GM12878 (cell line): ENCODE data around the gene NFYA. TPM values are rescaled to one million over a fixed set of nuclear protein-coding genes. Genes with fewer than 3 reads are reported as not detected.

Source experiments
- ATAC-seq: fragments of 200-7000 bp; cut with Tn5 transposase; 3 replicates; pipeline ENCODE4 v1.9.1; 2020; ENCODE audit warnings: mild to moderate bottlenecking, moderate library complexity
- BruUV-seq: library from RNA; stranded (reverse); fragments of 400-500 nt; replicated peaks from 2 replicates; lab custom pipeline; 2021; lab: Mats Ljungman, UMichigan
- CTCF ChIA-PET: fragments of 300-600 bp; sonication (Branson Sonifier 250); formaldehyde crosslinking; extraction: SDS; loops from one replicate; lab custom pipeline; 2021; ENCODE audit warnings: inconsistent platforms; lab: Yijun Ruan, JAX
- POLR2A ChIA-PET: fragments of 350-600 bp; formaldehyde crosslinking; extraction: SDS; loops from one replicate; lab custom pipeline; 2021; ENCODE audit warnings: inconsistent platforms; lab: Charles Lee
- RAD21 ChIA-PET: fragments of 300-600 bp; sonication (Branson Sonifier 250); formaldehyde crosslinking; loops from one replicate; lab custom pipeline; 2023; ENCODE audit warnings: antibody characterized with exemption; ENCODE audit not compliant: unreplicated experiment; lab: Charles Lee
- SMC1A ChIA-PET: fragments of 300-600 bp; sonication (Branson Sonifier 250); formaldehyde crosslinking; loops from one replicate; lab custom pipeline; 2023; ENCODE audit not compliant: unreplicated experiment, uncharacterized antibody; lab: Charles Lee
- DNase-seq: peaks from one replicate; pipeline ENCODE4 v3.0.0-alpha.2; 2011; ENCODE audit warnings: low read depth, low spot score
- FAIRE-seq: peaks from 3 replicates; lab custom pipeline; 2011; peaks lifted over from hg19 to GRCh38; lab: Jason Lieb, UNC
- H2AFZ ChIP-seq: 2 replicates; pipeline ENCODE4 v1.6.0; 2011; ENCODE audit warnings: low read depth, low read length, control low read depth; ENCODE audit not compliant: control insufficient read depth
- H3K27ac ChIP-seq: 2 replicates; pipeline ENCODE4 v1.5.1; 2011; ENCODE audit warnings: control low read depth; ENCODE audit not compliant: control insufficient read depth, insufficient read depth
- H3K27me3 ChIP-seq, 2 experiments: replicated peaks in 1 of 2; 2 replicates each; pipeline versions ENCODE4 v1.6.0 to v1.6.1; 2011; ENCODE audit warnings: low read length in 1 of 2; ENCODE audit not compliant: control insufficient read depth in 2 of 2, insufficient read depth in 2 of 2
- H3K36me3 ChIP-seq, 2 experiments: 2 replicates each; pipeline ENCODE4 v1.5.1; 2011; ENCODE audit warnings: low read length in 1 of 2; ENCODE audit not compliant: control insufficient read depth in 2 of 2, insufficient read depth in 2 of 2
- H3K4me1 ChIP-seq: 2 replicates; pipeline ENCODE4 v1.6.1; 2011; ENCODE audit warnings: mild to moderate bottlenecking, low read length, moderate library complexity, mixed read lengths; ENCODE audit not compliant: control insufficient read depth, insufficient read depth
- H3K4me2 ChIP-seq: 2 replicates; pipeline ENCODE4 v1.6.0; 2011; ENCODE audit warnings: control low read depth; ENCODE audit not compliant: control insufficient read depth, insufficient read depth
- H3K4me3 ChIP-seq: fragments of 200-600 bp; sonication (generic); 2 replicates; pipeline ENCODE4 v1.5.1; 2016
- H3K79me2 ChIP-seq: 2 replicates; pipeline ENCODE4 v1.6.0; 2011; ENCODE audit warnings: low read length; ENCODE audit not compliant: control insufficient read depth, insufficient read depth
- H3K9ac ChIP-seq: 2 replicates; pipeline ENCODE4 v1.8.0; 2011; ENCODE audit warnings: low read length, control low read depth, mixed read lengths; ENCODE audit not compliant: control insufficient read depth, insufficient read depth
- H3K9me3 ChIP-seq: replicated peaks from 3 replicates; pipeline ENCODE4 v1.5.1; 2011; ENCODE audit warnings: mild to moderate bottlenecking, low read length; ENCODE audit not compliant: control insufficient read depth, insufficient read depth
- H4K20me1 ChIP-seq: 2 replicates; pipeline ENCODE4 v1.6.0; 2011; ENCODE audit not compliant: control insufficient read depth, insufficient read depth
- BCL11A ChIP-seq: IDR thresholded peaks from 2 replicates; pipeline ENCODE4 v1.6.1; 2011; ENCODE audit warnings: low read depth, low read length
- CREB1 ChIP-seq: IDR thresholded peaks from 2 replicates; pipeline ENCODE4 v1.6.1; 2012; ENCODE audit warnings: low read depth, mild to moderate bottlenecking, inconsistent platforms
- MXI1 ChIP-seq: fragments of 150-350 bp; IDR thresholded peaks from 2 replicates; pipeline ENCODE4 v1.6.1; 2011; ENCODE audit warnings: low read depth, mild to moderate bottlenecking, inconsistent platforms, low read length, improper control_type of control experiment
- NFYA ChIP-seq: IDR thresholded peaks from 2 replicates; pipeline ENCODE4 v1.6.1; 2011; ENCODE audit warnings: low read depth, mild to moderate bottlenecking, low read length, improper control_type of control experiment, borderline replicate concordance
- NRF1 ChIP-seq: conservative IDR thresholded peaks from 2 replicates; pipeline ENCODE4 v1.6.1; 2011; ENCODE audit warnings: mild to moderate bottlenecking, low read depth, low read length, improper control_type of control experiment
- PAX5 ChIP-seq: IDR thresholded peaks from 2 replicates; pipeline ENCODE4 v1.6.1; 2011; ENCODE audit warnings: low read depth, low read length, borderline replicate concordance
- RAD51 ChIP-seq: fragments of 450-650 bp; IDR thresholded peaks from 2 replicates; pipeline ENCODE4 v1.6.1; 2016; ENCODE audit warnings: moderate library complexity, mild to moderate bottlenecking, inconsistent platforms
- RUNX3 ChIP-seq: IDR thresholded peaks from 2 replicates; pipeline ENCODE4 v1.6.1; 2012; ENCODE audit warnings: low read length, inconsistent platforms
- TBL1XR1 ChIP-seq: IDR thresholded peaks from 2 replicates; pipeline ENCODE4 v1.6.1; 2012; ENCODE audit warnings: low read depth, low read length, improper control_type of control experiment
- ZNF274 ChIP-seq: IDR thresholded peaks from one replicate; pipeline ENCODE4 v1.8.0; 2011; ENCODE audit not compliant: insufficient read length, insufficient read depth
- ZZZ3 ChIP-seq: IDR thresholded peaks from 2 replicates; pipeline ENCODE4 v1.6.1; 2011; ENCODE audit warnings: low read depth; ENCODE audit not compliant: control insufficient read depth, insufficient read length
- WGBS: methylation state at CpG from one replicate; pipeline ENCODE4 v1.1.6; 2016; ENCODE audit warnings: low lambda C conversion rate; ENCODE audit not compliant: insufficient replicate concordance, insufficient coverage; ENCODE audit errors: missing lambda C conversion rate; 5-methylcytosine and 5-hydroxymethylcytosine counted together
- in situ Hi-C: fragments of 300-500 bp; cut with MboI; formaldehyde crosslinking; loops from 9 replicates; pipeline ENCODE4 v1.14.3; 2018; ENCODE audit warnings: mixed read lengths
- intact Hi-C: fragments of 100-400 bp; cut with micrococcal nuclease; formaldehyde crosslinking; loops from one replicate; pipeline ENCODE4 v1.14.2; 2022; ENCODE audit not compliant: unreplicated experiment
- polyA plus RNA-seq, 11 experiments: library from polyadenylated mRNA; depleted of rRNA in 4 of 11; unstranded in 6 of 11; stranded (reverse) in 5 of 11; fragments of >200 nt; fragmentation: Nextera tagmentation in 4 of 11; fragmentation: Illumina TruSeq in 1 of 11; extraction: Ambion mirVana in 4 of 11; extraction: Trizol in 1 of 11; gene quantifications; 1 replicate in 1 of 11; 2 replicates in 10 of 11; pipeline versions ENCODE4 v1.2.1 to v1.2.3, GENCODE V29; 2011 to 2016; ENCODE audit warnings: inconsistent platforms in 2 of 11, missing spikeins in 2 of 11, low read depth in 1 of 11
- total RNA-seq, 4 experiments: library from RNA; depleted of rRNA in 3 of 4; stranded (reverse); fragments of >200 nt in 3 of 4; fragmentation: Illumina TruSeq in 1 of 4; extraction: Trizol in 1 of 4; gene quantifications; 2 replicates each; pipeline versions ENCODE4 v1.2.1 to v1.2.3, GENCODE V29; 2013 to 2021
- TF ChIP-seq, protein P1 (sequence below): fragments of 450-650 bp; IDR thresholded peaks from 2 replicates; pipeline ENCODE4 v1.6.1; 2016; ENCODE audit warnings: mild to moderate bottlenecking
- TF ChIP-seq, protein P2 (sequence below): fragments of 450-650 bp; IDR thresholded peaks from 2 replicates; pipeline ENCODE4 v1.6.1; 2018; ENCODE audit warnings: mild to moderate bottlenecking, low read depth, moderate library complexity; ENCODE audit not compliant: partially characterized antibody

The NFYA gene
- total and polyA plus RNA-seq, 10 of the 15 experiments (the other 5 are each of a cell fraction or from before 2014, with no cell fraction given): 6.4 to 36.5 (median 19.1) TPM

DNA sequence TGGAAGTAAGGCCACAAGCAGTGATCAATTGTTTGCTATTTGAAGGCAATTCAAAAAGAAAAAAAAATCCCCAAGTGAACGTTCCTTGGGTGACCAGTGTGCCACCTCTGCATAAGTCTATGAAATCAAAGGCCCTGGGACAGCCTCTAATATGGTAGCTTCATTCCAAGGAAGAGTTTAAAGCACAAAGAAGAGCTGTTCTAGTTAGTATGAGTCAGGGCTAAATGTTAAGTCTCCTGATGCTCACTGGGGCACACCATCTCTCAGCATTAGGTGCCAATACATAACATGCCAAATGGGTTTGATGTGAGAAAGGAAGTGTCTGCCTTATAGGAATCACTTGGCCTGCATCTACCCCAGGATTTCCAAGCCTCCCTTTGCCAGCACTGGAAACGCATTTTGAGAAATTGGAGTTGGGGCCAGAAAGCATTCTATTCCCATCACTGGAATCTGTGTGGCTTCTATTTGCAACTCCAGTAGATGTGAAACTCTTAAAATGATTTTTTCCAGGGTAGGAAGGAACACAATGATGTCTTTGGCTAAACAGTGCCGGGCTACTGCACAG lies 46.7 kb upstream of the NFYA start:
- TF ChIP-seq NFYA (no peak), CREB1 (no peak), NRF1 (no peak), MXI1 (no peak), ZNF274 (no peak), RUNX3 (no peak), TBL1XR1 (no peak), RAD51 (no peak), BCL11A (no peak), PAX5 (no peak), ZZZ3 (no peak)
- TF ChIP-seq, protein P1, sequence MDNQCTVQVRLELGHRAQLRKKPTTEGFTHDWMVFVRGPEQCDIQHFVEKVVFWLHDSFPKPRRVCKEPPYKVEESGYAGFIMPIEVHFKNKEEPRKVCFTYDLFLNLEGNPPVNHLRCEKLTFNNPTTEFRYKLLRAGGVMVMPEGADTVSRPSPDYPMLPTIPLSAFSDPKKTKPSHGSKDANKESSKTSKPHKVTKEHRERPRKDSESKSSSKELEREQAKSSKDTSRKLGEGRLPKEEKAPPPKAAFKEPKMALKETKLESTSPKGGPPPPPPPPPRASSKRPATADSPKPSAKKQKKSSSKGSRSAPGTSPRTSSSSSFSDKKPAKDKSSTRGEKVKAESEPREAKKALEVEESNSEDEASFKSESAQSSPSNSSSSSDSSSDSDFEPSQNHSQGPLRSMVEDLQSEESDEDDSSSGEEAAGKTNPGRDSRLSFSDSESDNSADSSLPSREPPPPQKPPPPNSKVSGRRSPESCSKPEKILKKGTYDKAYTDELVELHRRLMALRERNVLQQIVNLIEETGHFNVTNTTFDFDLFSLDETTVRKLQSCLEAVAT: no peak
- TF ChIP-seq, protein P2, sequence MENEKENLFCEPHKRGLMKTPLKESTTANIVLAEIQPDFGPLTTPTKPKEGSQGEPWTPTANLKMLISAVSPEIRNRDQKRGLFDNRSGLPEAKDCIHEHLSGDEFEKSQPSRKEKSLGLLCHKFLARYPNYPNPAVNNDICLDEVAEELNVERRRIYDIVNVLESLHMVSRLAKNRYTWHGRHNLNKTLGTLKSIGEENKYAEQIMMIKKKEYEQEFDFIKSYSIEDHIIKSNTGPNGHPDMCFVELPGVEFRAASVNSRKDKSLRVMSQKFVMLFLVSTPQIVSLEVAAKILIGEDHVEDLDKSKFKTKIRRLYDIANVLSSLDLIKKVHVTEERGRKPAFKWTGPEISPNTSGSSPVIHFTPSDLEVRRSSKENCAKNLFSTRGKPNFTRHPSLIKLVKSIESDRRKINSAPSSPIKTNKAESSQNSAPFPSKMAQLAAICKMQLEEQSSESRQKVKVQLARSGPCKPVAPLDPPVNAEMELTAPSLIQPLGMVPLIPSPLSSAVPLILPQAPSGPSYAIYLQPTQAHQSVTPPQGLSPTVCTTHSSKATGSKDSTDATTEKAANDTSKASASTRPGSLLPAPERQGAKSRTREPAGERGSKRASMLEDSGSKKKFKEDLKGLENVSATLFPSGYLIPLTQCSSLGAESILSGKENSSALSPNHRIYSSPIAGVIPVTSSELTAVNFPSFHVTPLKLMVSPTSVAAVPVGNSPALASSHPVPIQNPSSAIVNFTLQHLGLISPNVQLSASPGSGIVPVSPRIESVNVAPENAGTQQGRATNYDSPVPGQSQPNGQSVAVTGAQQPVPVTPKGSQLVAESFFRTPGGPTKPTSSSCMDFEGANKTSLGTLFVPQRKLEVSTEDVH: no peak
- DNase-seq: no peak
- no peak overlapping the region for H3K4me2 ChIP-seq
- no peak for FAIRE-seq
- H3K4me1 ChIP-seq: peaks cover 8% of the 10 kb centered on the region
- no peak overlapping the region for H3K27ac ChIP-seq
- no peaks in the 10 kb centered on the region; the same call in 1 of the 2 replicates for H4K20me1 ChIP-seq
- CTCF ChIA-PET: interaction anchor here (2.2 to 5.0 kb wide), 5 partner anchors 11 to 44 kb away, joined by 7 to 30 read pairs (median 25); no protein-coding TSS in a partner anchor
- H3K27me3 ChIP-seq: no peaks in the 10 kb centered on the region
- intact Hi-C loops: no loop called here
- no peaks in the 10 kb centered on the region for H3K36me3 ChIP-seq
- WGBS: 61% methylated on average over 3 of the region's 3 CpGs
- no peak overlapping the region for H3K4me3 ChIP-seq
- SMC1A ChIA-PET: interaction anchor here (1.5 to 3.8 kb wide), 2 partner anchors 14 to 28 kb away, joined by 3 to 13 read pairs; no protein-coding TSS in a partner anchor
- no peak overlapping the region for H2AFZ ChIP-seq
- POLR2A ChIA-PET: no interaction called here
- H3K9ac ChIP-seq: no peak overlapping the region
- RAD21 ChIA-PET: no interaction called here
- ATAC-seq: no peak
- BruUV-seq: no TSS peak
- no peaks in the 10 kb centered on the region for H3K79me2 ChIP-seq
- H3K9me3 ChIP-seq: no peaks in the 10 kb centered on the region
- in situ Hi-C loops: no loop called here
